Heart left ventricle (tissue), 16 donors: ENCODE results near the gene PLEKHN1. TPM values are rescaled to one million over a fixed set of nuclear protein-coding genes. Genes with fewer than 3 reads are reported as not detected.

Experiments used
- ATAC-seq, 4 donors: fragments of 200-7000 bp; cut with Tn5 transposase; one replicate each; pipeline ENCODE4 v1.9.1; 2020 to 2022; ENCODE audit warnings: moderate library complexity in 4 of 4, mild to moderate bottlenecking in 3 of 4, moderate number of reproducible peaks in 1 of 4
- DNase-seq, 5 donors: peaks; one replicate each; pipeline ENCODE4 v3.0.0-alpha.2; 2020
- H3K27ac ChIP-seq, 12 donors: fragments of 200-600 bp; sonication (generic) in 4 of 12; one replicate each; pipeline versions ENCODE4 v1.5.0 to v1.8.0; 2016 to 2022; ENCODE audit warnings: mild to moderate bottlenecking in 2 of 12
- H3K27me3 ChIP-seq, 9 donors: fragments of 200-600 bp; sonication (generic) in 2 of 9; one replicate each; pipeline versions ENCODE4 v1.5.1 to v1.8.0; 2016 to 2022; ENCODE audit warnings: mild to moderate bottlenecking in 3 of 9
- H3K36me3 ChIP-seq, 9 donors: fragments of 200-600 bp; sonication (generic) in 2 of 9; one replicate each; pipeline versions ENCODE4 v1.5.0 to v1.8.0; 2018 to 2022; ENCODE audit warnings: mild to moderate bottlenecking in 2 of 9
- H3K4me1 ChIP-seq, 12 donors: fragments of 200-600 bp; sonication (generic) in 4 of 12; one replicate each; pipeline versions ENCODE4 v1.5.0 to v1.8.0; 2016 to 2022; ENCODE audit warnings: mild to moderate bottlenecking in 3 of 12
- H3K4me3 ChIP-seq, 12 donors: fragments of 200-600 bp; sonication (generic) in 4 of 12; one replicate each; pipeline versions ENCODE4 v1.5.0 to v1.8.0; 2017 to 2022; ENCODE audit warnings: mild to moderate bottlenecking in 9 of 12, moderate library complexity in 4 of 12
- H3K9me3 ChIP-seq, 12 donors: fragments of 200-600 bp; sonication (generic) in 4 of 12; one replicate each; pipeline versions ENCODE4 v1.5.0 to v1.8.0; 2016 to 2022; ENCODE audit warnings: mild to moderate bottlenecking in 1 of 12
- CTCF ChIP-seq, 12 donors: fragments of 200-600 bp; sonication (generic) in 4 of 12; IDR thresholded peaks; one replicate each; pipeline versions ENCODE4 v1.5.0 to v1.8.0; 2018 to 2022; ENCODE audit warnings: antibody characterized with exemption in 12 of 12, mild to moderate bottlenecking in 5 of 12
- POLR2A ChIP-seq, 2 donors: fragments of 450-650 bp; IDR thresholded peaks; one replicate each; pipeline ENCODE4 v1.6.1; 2017; ENCODE audit warnings: antibody characterized with exemption in 2 of 2, mild to moderate bottlenecking in 2 of 2, moderate library complexity in 2 of 2
- WGBS, 4 donors: extraction: QIAGEN DNeasy Blood & Tissue Kit in 2 of 4; methylation state at CpG; one replicate each; pipeline versions ENCODE4 v1.1.5 to v1.1.7; 2013 to 2018; 5-methylcytosine and 5-hydroxymethylcytosine counted together
- intact Hi-C, 10 donors: fragments of 100-400 bp; cut with DNase I; formaldehyde crosslinking; loops; one replicate each; pipeline versions ENCODE4 v1.11.1 to v1.14.2; 2022
- polyA plus RNA-seq, 2 donors: library from polyadenylated mRNA; stranded (reverse); fragments of 200-250 nt; gene quantifications; one replicate each; pipeline ENCODE4 v1.2.3, GENCODE V29; 2013
- total RNA-seq, 9 donors: library from RNA; depleted of rRNA in 2 of 9; stranded (reverse); fragments of >200 nt in 2 of 9; fragmentation: NEBNext Ultra II Directional in 3 of 9; extraction: Animal tissue kit (Norgen Biotek cat#: 25700) in 3 of 9; gene quantifications; one replicate each; pipeline versions ENCODE4 v1.1.0 to v1.2.4, GENCODE V29; 2016 to 2023
- donor health status: ischemic (EF 13 %, LVEDD 7.1; RV severe dilation, severe dysfunction).
- donor health status: healthy with polysubstance abuse.
- donor health status: DM: no; HTN: yes; CAD: no.
- donor health status: DM: no; HTN: no; CAD: no.
- donor health status: ischemic (EF 25% LVEDD 6.9; RV normal size, moderate dysfunction).
- donor health status: ischemic (EF 25% LVEDD 5.7; RV mildly dilated, moderate dysfunction).
- donor health status: healthy.
- donor health status: DM: yes; HTN: yes; CAD: no.
- donor health status: ischemic (EF 35%, LVEDD 5.7; RV mildly dilated, moderate dysfunction).
- donor health status: nonischemic (EF 11% LVEDD 7.7; RV severe dilation, severe dysfunction).
- donor health status: DM: yes; HTN: yes; CAD: no.
- donor health status: PGD.
- donor health status: ischemic (EF 29% LVEDD 5.4; RV normal size, mild dysfunction).
- donor health status: nonischemic (EF 23%, LVEDD 6.1; RV moderate dilation, normal function).

Gene PLEKHN1
- total and polyA plus RNA-seq, 11 donors, result 0.15 to 0.63 (median 0.26) TPM; not detected in 7

GRCh38 chr1:939511-940106 lies 26.7 kb upstream of the PLEKHN1 start:
- peaks cover 0 to 4% (median 0%) of the 10 kb centered on the region in 9 donors for H3K36me3 ChIP-seq
- H3K4me3 ChIP-seq, result peak overlapping the region in 10 of 12 donors; percentile 27 to 59 (median 49)
- no peak for ATAC-seq
- peaks cover 8 to 89% (median 57%) of the 10 kb centered on the region in 9 donors for H3K27me3 ChIP-seq
- no peaks in the 10 kb centered on the region for H3K9me3 ChIP-seq
- DNase-seq, result no peak
- TF ChIP-seq POLR2A (IDR thresholded peaks at IDR 0.05) (no peak), CTCF (IDR thresholded peaks at IDR 0.05) (no peak)
- H3K27ac ChIP-seq, result peak overlapping the region in 2 of 12 donors; percentile 42 to 65
- peaks cover 10 to 61% (median 45%) of the 10 kb centered on the region in 12 donors for H3K4me1 ChIP-seq
- 3 to 24% (median 11%) methylated on average over 6 to 21 of the region's 21 CpGs for WGBS, 4 donors
- intact Hi-C loops, result loop anchor here in 2 of 10 donors (2.0 kb wide), 1 partner anchor 35 kb away; no protein-coding TSS in a partner anchor

- intact Hi-C loops, result no loop called here
- no peaks in the 10 kb centered on the region for H3K9me3 ChIP-seq
- H3K4me3 ChIP-seq, result peak overlapping the region; percentile 27 to 59 (median 48)
- H3K27me3 ChIP-seq, result peaks cover 8 to 83% (median 52%) of the 10 kb centered on the region in 9 donors
- peak overlapping the region in 10 of 12 donors; percentile 1 to 81 (median 64) for H3K27ac ChIP-seq
- peaks cover 10 to 61% (median 41%) of the 10 kb centered on the region in 12 donors for H3K4me1 ChIP-seq
- H3K36me3 ChIP-seq, result peaks cover 0 to 12% (median 4%) of the 10 kb centered on the region in 9 donors
- TF ChIP-seq POLR2A (IDR thresholded peaks at IDR 0.05), result no peak
- TF ChIP-seq CTCF (IDR thresholded peaks at IDR 0.05), result peak in 5 of 12 donors; percentile 19 to 40 (median 36)
- WGBS, 4 donors, result 0 to 1% (median 1%) methylated on average over 59 to 86 of the region's 86 CpGs
- DNase-seq, result peak; percentile 68 to 86 (median 77)
- peak in 2 of 4 donors; percentile 24 to 45 for ATAC-seq
Measured at GRCh38 chr1:940107-941014, 25.9 kb upstream of the PLEKHN1 start.

- ATAC-seq (no peak), DNase-seq (no peak)
- Histone ChIP-seq H3K27ac (peak overlapping the region in 10 of 12 donors; percentile 1 to 81 (median 64)), H3K9me3 (no peaks in the 10 kb centered on the region), H3K27me3 (peaks cover 8 to 75% (median 44%) of the 10 kb centered on the region in 9 donors), H3K4me1 (peaks cover 10 to 53% (median 35%) of the 10 kb centered on the region in 12 donors), H3K4me3 (peak overlapping the region; percentile 28 to 59 (median 48)), H3K36me3 (peaks cover 0 to 19% (median 10%) of the 10 kb centered on the region in 9 donors)
- intact Hi-C loops, result no loop called here
- TF ChIP-seq CTCF (IDR thresholded peaks at IDR 0.05) (no peak), POLR2A (IDR thresholded peaks at IDR 0.05) (no peak)
- WGBS, 4 donors, result 3 to 5% (median 4%) methylated on average over 13 to 36 of the region's 36 CpGs
Measured at GRCh38 chr1:941015-941587, 25.2 kb upstream of the PLEKHN1 start.
